ENCODE results near the gene CYLD.

Gene CYLD

GRCh38 chr16:50697881-50698767 is 43.8 kb upstream of the CYLD start:
- H3K9me3 ChIP-seq, result peaks cover under 1% of the 10 kb centered on the region; the same call in 1 of the 2 replicates
- no peaks in the 10 kb centered on the region for H3K36me3 ChIP-seq
- peak overlapping the region; percentile 44 for H3K4me3 ChIP-seq
- no peak for TF ChIP-seq Cebpa-rat (IDR thresholded peaks at IDR 0.05)
- peak overlapping the region; percentile 70 for H3K9ac ChIP-seq
- no peaks in the 10 kb centered on the region for H4K20me1 ChIP-seq
- peaks cover 70% of the 10 kb centered on the region for H3K4me1 ChIP-seq
- H3K27me3 ChIP-seq, result no peaks in the 10 kb centered on the region
- peak overlapping the region; percentile 68 for H3K27ac ChIP-seq
- H3K4me2 ChIP-seq, result peak overlapping the region; percentile 92

GRCh38 chr16:50699326-50700159 is 42.3 kb upstream of the CYLD start:
- Histone ChIP-seq H3K4me3 (no peak overlapping the region), H4K20me1 (no peaks in the 10 kb centered on the region), H3K27me3 (no peaks in the 10 kb centered on the region), H3K9ac (no peak overlapping the region), H3K9me3 (peaks cover 14% of the 10 kb centered on the region), H3K4me2 (no peak overlapping the region), H3K27ac (no peak overlapping the region), H3K36me3 (no peaks in the 10 kb centered on the region), H3K4me1 (peaks cover 58% of the 10 kb centered on the region)
- no peak for TF ChIP-seq Cebpa-rat (IDR thresholded peaks at IDR 0.05)

- peaks cover 32% of the 10 kb centered on the region for H3K9me3 ChIP-seq
- TF ChIP-seq Cebpa-rat (IDR thresholded peaks at IDR 0.05), result no peak
- H4K20me1 ChIP-seq, result no peaks in the 10 kb centered on the region
- H3K27me3 ChIP-seq, result no peaks in the 10 kb centered on the region
- H3K4me3 ChIP-seq, result no peak overlapping the region
- H3K4me2 ChIP-seq, result peak overlapping the region; percentile 13; the same call in 1 of the 2 replicates
- peak overlapping the region; percentile 18; the same call in 1 of the 2 replicates for H3K27ac ChIP-seq
- H3K4me1 ChIP-seq, result peaks cover 29% of the 10 kb centered on the region
- no peaks in the 10 kb centered on the region for H3K36me3 ChIP-seq
- no peak overlapping the region for H3K9ac ChIP-seq
These were observed 39.2 kb upstream of the CYLD start for GRCh38 chr16:50702725-50703124.

- no peaks in the 10 kb centered on the region for H3K36me3 ChIP-seq
- no peak overlapping the region for H3K27ac ChIP-seq
- no peaks in the 10 kb centered on the region for H4K20me1 ChIP-seq
- no peaks in the 10 kb centered on the region for H3K27me3 ChIP-seq
- peaks cover 26% of the 10 kb centered on the region for H3K4me1 ChIP-seq
- TF ChIP-seq Cebpa-rat (IDR thresholded peaks at IDR 0.05), result no peak
- no peak overlapping the region for H3K9ac ChIP-seq
- peaks cover 32% of the 10 kb centered on the region for H3K9me3 ChIP-seq
- no peak overlapping the region for H3K4me2 ChIP-seq
- H3K4me3 ChIP-seq, result no peak overlapping the region
These were observed 37.6 kb upstream of the CYLD start for GRCh38 chr16:50704245-50704644.

GRCh38 chr16:50705436-50706110 is 36.3 kb upstream of the CYLD start:
- peaks cover 32% of the 10 kb centered on the region for H3K9me3 ChIP-seq
- no peak overlapping the region for H3K27ac ChIP-seq
- H3K4me1 ChIP-seq, result peaks cover 33% of the 10 kb centered on the region
- no peaks in the 10 kb centered on the region for H3K27me3 ChIP-seq
- TF ChIP-seq Cebpa-rat (IDR thresholded peaks at IDR 0.05), result no peak
- no peak overlapping the region for H3K4me3 ChIP-seq
- no peak overlapping the region for H3K4me2 ChIP-seq
- H3K9ac ChIP-seq, result no peak overlapping the region
- no peaks in the 10 kb centered on the region for H3K36me3 ChIP-seq
- no peaks in the 10 kb centered on the region for H4K20me1 ChIP-seq

DNA sequence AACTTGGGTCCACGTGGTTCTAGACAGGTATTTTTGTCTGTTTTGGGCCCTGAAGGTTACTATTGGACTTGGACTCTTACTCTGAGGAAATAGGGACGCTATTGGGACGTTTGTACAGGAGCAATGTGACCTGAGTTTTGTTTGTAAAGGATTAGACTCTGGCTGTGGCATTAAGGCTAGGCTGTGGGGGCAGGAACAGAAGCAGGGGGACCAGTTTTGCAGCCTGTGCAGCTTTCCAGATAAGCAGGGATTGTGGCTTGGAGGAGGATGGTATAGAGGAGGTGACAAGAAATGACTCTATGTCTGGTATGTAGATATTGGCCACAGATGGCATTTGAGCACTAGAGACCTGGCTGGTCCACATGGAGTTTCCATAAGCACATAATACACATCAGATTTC is 35.6 kb upstream of the CYLD start:
- Histone ChIP-seq H3K4me1 (peaks cover 33% of the 10 kb centered on the region), H3K27ac (no peak overlapping the region), H3K9ac (no peak overlapping the region), H3K27me3 (no peaks in the 10 kb centered on the region), H3K4me2 (no peak overlapping the region), H4K20me1 (no peaks in the 10 kb centered on the region), H3K9me3 (peaks cover 32% of the 10 kb centered on the region), H3K36me3 (no peaks in the 10 kb centered on the region), H3K4me3 (no peak overlapping the region)
- no peak for TF ChIP-seq Cebpa-rat (IDR thresholded peaks at IDR 0.05)

- H4K20me1 ChIP-seq, result no peaks in the 10 kb centered on the region
- no peak overlapping the region for H3K9ac ChIP-seq
- peaks cover 28% of the 10 kb centered on the region for H3K9me3 ChIP-seq
- 0 out of 2 replicates have a peak overlapping the region, but pooled peaks have one; percentile 18 for H3K27ac ChIP-seq
- TF ChIP-seq Cebpa-rat (IDR thresholded peaks at IDR 0.05), result no peak
- no peaks in the 10 kb centered on the region for H3K27me3 ChIP-seq
- no peak overlapping the region for H3K4me3 ChIP-seq
- no peaks in the 10 kb centered on the region for H3K36me3 ChIP-seq
- H3K4me2 ChIP-seq, result no peak overlapping the region; the same call in 1 of the 2 replicates
- H3K4me1 ChIP-seq, result peaks cover 23% of the 10 kb centered on the region
These were observed 33.4 kb upstream of the CYLD start for GRCh38 chr16:50708373-50709060.

DNA sequence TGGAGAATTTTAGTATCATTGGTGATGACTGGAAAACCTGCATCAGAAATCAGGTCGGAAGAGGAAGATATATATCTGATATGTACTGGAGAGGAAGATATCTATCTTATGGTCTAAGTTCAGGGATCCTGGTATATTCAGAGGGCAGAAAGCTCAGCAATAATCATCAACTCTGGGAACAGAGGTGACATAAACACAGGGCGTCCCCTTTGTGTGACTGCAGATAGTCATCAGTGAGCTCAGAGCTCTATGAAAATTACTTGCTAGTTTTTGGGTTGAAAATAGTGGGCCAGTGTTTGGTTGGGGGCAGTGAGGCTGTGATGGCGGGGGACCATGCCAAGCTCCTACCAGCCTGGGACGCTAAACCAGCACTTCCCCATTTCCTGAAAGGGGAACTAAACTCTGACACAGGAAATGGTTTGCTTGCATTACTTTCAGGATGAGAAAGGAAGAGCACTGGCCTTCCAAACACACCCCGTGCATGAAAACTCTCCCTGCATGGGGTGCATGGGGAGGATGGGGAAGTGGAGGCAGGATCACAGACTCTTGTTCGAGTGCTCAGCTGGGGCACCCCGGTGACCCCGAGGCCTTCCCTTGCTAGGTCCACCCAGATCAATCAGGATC is 32.7 kb upstream of the CYLD start:
- 0 out of 2 replicates have a peak overlapping the region, but pooled peaks have one; percentile 18 for H3K27ac ChIP-seq

More for the DNA sequence above, 32.7 kb upstream of the CYLD start:
- Histone ChIP-seq H4K20me1 (no peaks in the 10 kb centered on the region), H3K9me3 (peaks cover 22% of the 10 kb centered on the region), H3K9ac (no peak overlapping the region), H3K4me2 (peak overlapping the region; percentile 73), H3K4me3 (no peak overlapping the region), H3K36me3 (no peaks in the 10 kb centered on the region), H3K4me1 (peaks cover 23% of the 10 kb centered on the region), H3K27me3 (no peaks in the 10 kb centered on the region)
- TF ChIP-seq Cebpa-rat (IDR thresholded peaks at IDR 0.05), result no peak
